CD4-positive, alpha-beta T cell treated with Interleukin-1 beta for 1 hour (primary cell): ENCODE data around the gene IFI16.
"Not testable (repeated sequence)": the region's sequence is repeated elsewhere in the genome, so short reads cannot be mapped to it uniquely, and the experiment has no call there.

Experiments
- DNase-seq, 2 donors: peaks; one replicate each; pipeline ENCODE4 v3.0.0-alpha.2; 2020 to 2022

Gene IFI16

DNA sequence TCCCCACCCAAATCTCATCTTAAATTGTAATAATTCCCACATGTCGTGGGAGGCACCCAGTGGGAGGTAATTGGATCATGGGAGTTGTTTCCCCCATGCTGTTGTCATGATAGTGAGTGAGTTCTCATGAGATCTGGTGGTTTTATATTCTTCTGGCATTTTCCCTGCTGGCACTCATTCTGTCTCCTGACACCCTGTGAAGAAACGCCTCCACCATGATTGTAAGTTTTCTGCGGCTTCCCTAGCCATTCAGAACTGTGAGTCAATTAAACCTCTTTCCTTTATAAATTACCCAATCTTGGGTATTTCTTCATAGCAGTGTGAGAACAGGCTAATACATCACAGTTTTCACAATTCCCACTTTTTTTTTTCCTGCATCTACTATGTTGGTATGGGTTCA lies 93.3 kb downstream of the IFI16 start:
- DNase-seq = not testable (repeated sequence)
